Tibial nerve (tissue), 4 donors: ENCODE measurements around the gene GPR21. TPM values are rescaled to one million over a fixed set of nuclear protein-coding genes. Genes with fewer than 3 reads are reported as not detected.

ENCODE experiments used
- DNase-seq, 2 donors: peaks; one replicate each; pipeline ENCODE4 v3.0.0-alpha.2; 2019; ENCODE audit warnings: low spot score in 2 of 2
- H3K27ac ChIP-seq, 4 donors: fragments of 200-600 bp; sonication (generic) in 3 of 4; one replicate each; pipeline ENCODE4 v1.5.1; 2017 to 2019; ENCODE audit warnings: mild to moderate bottlenecking in 1 of 4
- H3K27me3 ChIP-seq, 2 donors: fragments of 200-600 bp; sonication (generic) in 1 of 2; one replicate each; pipeline versions ENCODE4 v1.5.1 to v1.6.0; 2017 to 2019
- H3K36me3 ChIP-seq, 3 donors: fragments of 200-600 bp; sonication (generic); one replicate each; pipeline ENCODE4 v1.5.1; 2018 to 2019
- H3K4me1 ChIP-seq, 4 donors: fragments of 200-600 bp; sonication (generic) in 3 of 4; one replicate each; pipeline ENCODE4 v1.5.1; 2017 to 2019
- H3K4me3 ChIP-seq, 4 donors: fragments of 200-600 bp; sonication (generic) in 3 of 4; one replicate each; pipeline ENCODE4 v1.5.1; 2017 to 2019; ENCODE audit warnings: mild to moderate bottlenecking in 1 of 4, moderate library complexity in 1 of 4
- H3K9me3 ChIP-seq, 4 donors: fragments of 200-600 bp; sonication (generic) in 3 of 4; one replicate each; pipeline ENCODE4 v1.5.1; 2017 to 2019
- CTCF ChIP-seq, 5 experiments: fragments of 200-600 bp in 3 of 5; fragments of 450-650 bp in 2 of 5; sonication (generic) in 3 of 5; IDR thresholded peaks; one replicate each; pipeline ENCODE4 v1.5.1; 2016 to 2019; ENCODE audit warnings: antibody characterized with exemption in 5 of 5, mild to moderate bottlenecking in 3 of 5, moderate library complexity in 2 of 5
- EP300 ChIP-seq, 2 donors: sonication (generic); formaldehyde crosslinking; IDR thresholded peaks; one replicate each; pipeline ENCODE4 v1.6.1; 2017; ENCODE audit warnings: antibody characterized with exemption in 2 of 2, mild to moderate bottlenecking in 1 of 2
- POLR2A ChIP-seq, 2 donors: fragments of 450-650 bp; IDR thresholded peaks; one replicate each; pipeline ENCODE4 v1.6.1; 2017; ENCODE audit warnings: antibody characterized with exemption in 2 of 2, mild to moderate bottlenecking in 2 of 2, moderate library complexity in 2 of 2
- WGBS, 2 donors: methylation state at CpG; one replicate each; pipeline ENCODE4 v1.1.5; 2018; 5-methylcytosine and 5-hydroxymethylcytosine counted together
- total RNA-seq, 4 donors: library from RNA; depleted of rRNA; stranded (reverse); fragments of >200 nt; gene quantifications; one replicate each; pipeline ENCODE4 v1.1.0, GENCODE V29; 2016

Gene GPR21
- total RNA-seq, 4 donors from 2014 or later = 0.98 to 4.4 (median 3.9) TPM; not detected in 1

GRCh38 chr9:123028973-123029372 is 4.5 kb upstream of the GPR21 start:
- TF ChIP-seq EP300 (IDR thresholded peaks at IDR 0.05) (no peak), POLR2A (IDR thresholded peaks at IDR 0.05) (no peak), CTCF (IDR thresholded peaks at IDR 0.05) (no peak)
- DNase-seq = no peak
- Histone ChIP-seq H3K36me3 (peaks cover 0 to 18% (median 0%) of the 10 kb centered on the region in 3 donors), H3K4me1 (peaks cover 0 to 13% (median 4%) of the 10 kb centered on the region in 4 donors), H3K27ac (no peak overlapping the region), H3K4me3 (no peak overlapping the region), H3K27me3 (no peaks in the 10 kb centered on the region), H3K9me3 (no peaks in the 10 kb centered on the region)
- WGBS, 2 donors = 97 to 99% methylated on average over 3 of the region's 3 CpGs

- DNase-seq = no peak
- Histone ChIP-seq H3K4me3 (no peak overlapping the region), H3K4me1 (peaks cover 0 to 20% (median 4%) of the 10 kb centered on the region in 4 donors), H3K36me3 (peaks cover 0 to 21% (median 0%) of the 10 kb centered on the region in 3 donors), H3K27me3 (no peaks in the 10 kb centered on the region), H3K9me3 (no peaks in the 10 kb centered on the region), H3K27ac (no peak overlapping the region)
- WGBS, 2 donors = 88 to 92% methylated on average over 1 of the region's 1 CpG
- TF ChIP-seq POLR2A (IDR thresholded peaks at IDR 0.05) = no peak
- no peak for TF ChIP-seq CTCF (IDR thresholded peaks at IDR 0.05)
- no peak for TF ChIP-seq EP300 (IDR thresholded peaks at IDR 0.05)
Measured at GRCh38 chr9:123031963-123032362, 1.5 kb upstream of the GPR21 start.

DNA sequence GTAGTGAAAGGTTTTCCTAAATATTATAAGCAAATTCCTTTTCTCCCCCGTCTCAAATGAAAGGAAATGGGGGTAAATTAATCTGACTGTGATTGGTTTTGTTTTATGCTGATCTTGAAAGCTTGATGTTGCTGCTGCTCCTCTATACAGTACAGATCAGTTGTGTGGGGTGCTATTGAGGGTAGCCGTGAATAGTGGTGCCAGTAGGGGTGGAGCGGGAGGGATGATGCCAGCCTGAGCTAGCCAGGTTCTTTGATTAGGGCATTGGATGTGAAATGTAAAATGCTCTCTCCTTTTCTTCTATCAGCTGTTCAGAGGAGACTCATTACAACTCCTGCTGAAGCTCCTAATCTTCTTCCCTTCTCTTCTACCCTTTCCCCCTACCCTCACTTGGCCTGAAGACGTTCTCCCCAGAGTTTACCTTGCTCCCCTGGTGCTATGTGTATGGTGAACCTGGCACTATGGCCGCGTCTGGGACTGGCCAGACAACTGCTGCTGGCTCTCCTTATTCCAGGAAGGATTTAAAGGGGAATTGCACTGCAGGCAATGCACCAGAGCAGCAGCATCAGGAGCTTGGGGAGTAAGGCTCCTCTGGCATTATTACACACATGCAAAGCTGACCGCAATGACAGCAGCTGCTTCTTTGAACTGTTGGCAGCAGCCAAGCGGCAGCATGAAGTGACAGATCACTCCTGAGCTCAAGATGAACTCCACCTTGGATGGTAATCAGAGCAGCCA is 566 bp downstream of the GPR21 start:
- Histone ChIP-seq H3K4me1 (peaks cover 0 to 20% (median 4%) of the 10 kb centered on the region in 4 donors), H3K27me3 (no peaks in the 10 kb centered on the region), H3K27ac (peak overlapping the region in 1 of 4 donors; percentile 22), H3K4me3 (peak overlapping the region in 2 of 4 donors; percentile 3 to 30), H3K9me3 (no peaks in the 10 kb centered on the region), H3K36me3 (peaks cover 0 to 21% (median 0%) of the 10 kb centered on the region in 3 donors)
- DNase-seq = no peak
- TF ChIP-seq POLR2A (IDR thresholded peaks at IDR 0.05) (no peak), EP300 (IDR thresholded peaks at IDR 0.05) (no peak), CTCF (IDR thresholded peaks at IDR 0.05) (no peak)
- WGBS, 2 donors = 62 to 71% methylated on average over 8 of the region's 8 CpGs

- no peak for DNase-seq
- peaks cover 0 to 16% (median 0%) of the 10 kb centered on the region in 3 donors for H3K36me3 ChIP-seq
- H3K4me1 ChIP-seq = peaks cover 0 to 20% (median 4%) of the 10 kb centered on the region in 4 donors
- peak overlapping the region in 1 of 4 donors; percentile 30 for H3K4me3 ChIP-seq
- no peaks in the 10 kb centered on the region for H3K27me3 ChIP-seq
- no peaks in the 10 kb centered on the region for H3K9me3 ChIP-seq
- H3K27ac ChIP-seq = peak overlapping the region in 1 of 4 donors; percentile 22
- TF ChIP-seq EP300 (IDR thresholded peaks at IDR 0.05) = no peak
- TF ChIP-seq CTCF (IDR thresholded peaks at IDR 0.05) = no peak
- TF ChIP-seq POLR2A (IDR thresholded peaks at IDR 0.05) = no peak
- WGBS, 2 donors = 81 to 83% methylated on average over 13 of the region's 13 CpGs
Measured at GRCh38 chr9:123034881-123035510, 1.5 kb downstream of the GPR21 start.

GRCh38 chr9:123035791-123036190 is 2.3 kb downstream of the GPR21 start:
- H3K27me3 ChIP-seq = no peaks in the 10 kb centered on the region
- 65 to 73% methylated on average over 2 of the region's 2 CpGs for WGBS, 2 donors
- DNase-seq = no peak
- H3K9me3 ChIP-seq = no peaks in the 10 kb centered on the region
- no peak overlapping the region for H3K4me3 ChIP-seq
- H3K4me1 ChIP-seq = peaks cover 0 to 20% (median 4%) of the 10 kb centered on the region in 4 donors
- H3K27ac ChIP-seq = peak overlapping the region in 2 of 4 donors; percentile 18 to 58
- TF ChIP-seq CTCF (IDR thresholded peaks at IDR 0.05) (no peak), EP300 (IDR thresholded peaks at IDR 0.05) (no peak), POLR2A (IDR thresholded peaks at IDR 0.05) (no peak)
- peaks cover 0 to 16% (median 0%) of the 10 kb centered on the region in 3 donors for H3K36me3 ChIP-seq
